Measurements from ENCODE around the gene SERP2.

- no peak for TF ChIP-seq TAF1 (IDR thresholded peaks at IDR 0.05; ENCODE audit: borderline replicate concordance, low read depth, low read length)
- TF ChIP-seq, protein P1, sequence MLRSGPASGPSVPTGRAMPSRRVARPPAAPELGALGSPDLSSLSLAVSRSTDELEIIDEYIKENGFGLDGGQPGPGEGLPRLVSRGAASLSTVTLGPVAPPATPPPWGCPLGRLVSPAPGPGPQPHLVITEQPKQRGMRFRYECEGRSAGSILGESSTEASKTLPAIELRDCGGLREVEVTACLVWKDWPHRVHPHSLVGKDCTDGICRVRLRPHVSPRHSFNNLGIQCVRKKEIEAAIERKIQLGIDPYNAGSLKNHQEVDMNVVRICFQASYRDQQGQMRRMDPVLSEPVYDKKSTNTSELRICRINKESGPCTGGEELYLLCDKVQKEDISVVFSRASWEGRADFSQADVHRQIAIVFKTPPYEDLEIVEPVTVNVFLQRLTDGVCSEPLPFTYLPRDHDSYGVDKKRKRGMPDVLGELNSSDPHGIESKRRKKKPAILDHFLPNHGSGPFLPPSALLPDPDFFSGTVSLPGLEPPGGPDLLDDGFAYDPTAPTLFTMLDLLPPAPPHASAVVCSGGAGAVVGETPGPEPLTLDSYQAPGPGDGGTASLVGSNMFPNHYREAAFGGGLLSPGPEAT (IDR thresholded peaks at IDR 0.05; ENCODE audit: low read depth) = no peak
Observed at GRCh38 chr13:44421853-44422525, 48.4 kb downstream of the SERP2 start.

Measured in GM12878 (cell line).